ENCODE data around the gene SPOCD1.

SPOCD1 gene

GRCh38 chr1:31801458-31801857 is 14.4 kb downstream of the SPOCD1 start:
- H3K9me3 Mint-ChIP-seq, result no peaks in the 10 kb centered on the region
- peaks cover 56% of the 10 kb centered on the region for H3K27me3 Mint-ChIP-seq
- H3K27ac Mint-ChIP-seq, result no peak overlapping the region
- peaks cover 8% of the 10 kb centered on the region for H3K4me1 Mint-ChIP-seq
- no peaks in the 10 kb centered on the region for H3K36me3 Mint-ChIP-seq
- DNase-seq, result no peak
- CTCF ChIA-PET, result no interaction called here
- no peak overlapping the region for H3K4me3 Mint-ChIP-seq

- CTCF ChIA-PET, result interaction anchor here (1.0 kb wide), 1 partner anchor 163 kb away, joined by 4 read pairs; no protein-coding TSS in a partner anchor
- Mint-ChIP-seq H3K27me3 (peaks cover 65% of the 10 kb centered on the region), H3K27ac (no peak overlapping the region), H3K36me3 (no peaks in the 10 kb centered on the region), H3K4me3 (no peak overlapping the region), H3K9me3 (no peaks in the 10 kb centered on the region), H3K4me1 (peaks cover 8% of the 10 kb centered on the region)
- DNase-seq, result no peak
These were observed 15.2 kb downstream of the SPOCD1 start for GRCh38 chr1:31800674-31800967.

GRCh38 chr1:31799895-31800673 is 15.7 kb downstream of the SPOCD1 start:
- peaks cover 66% of the 10 kb centered on the region for H3K27me3 Mint-ChIP-seq
- no peaks in the 10 kb centered on the region for H3K9me3 Mint-ChIP-seq
- no peaks in the 10 kb centered on the region for H3K36me3 Mint-ChIP-seq
- CTCF ChIA-PET, result interaction anchor here (0.8 to 1.5 kb wide), 3 partner anchors 12 to 165 kb away, joined by 3 to 4 read pairs (median 4); no protein-coding TSS in a partner anchor
- no peak for DNase-seq
- H3K4me1 Mint-ChIP-seq, result peaks cover 8% of the 10 kb centered on the region
- no peak overlapping the region for H3K27ac Mint-ChIP-seq
- no peak overlapping the region for H3K4me3 Mint-ChIP-seq

GRCh38 chr1:31799196-31799894 is 16.5 kb downstream of the SPOCD1 start:
- H3K27ac Mint-ChIP-seq, result no peak overlapping the region
- H3K27me3 Mint-ChIP-seq, result peaks cover 67% of the 10 kb centered on the region
- no peaks in the 10 kb centered on the region for H3K36me3 Mint-ChIP-seq
- peaks cover 8% of the 10 kb centered on the region for H3K4me1 Mint-ChIP-seq
- H3K4me3 Mint-ChIP-seq, result no peak overlapping the region
- no peaks in the 10 kb centered on the region for H3K9me3 Mint-ChIP-seq
- DNase-seq, result no peak
- CTCF ChIA-PET, result interaction anchor here (0.8 to 2.7 kb wide), 4 partner anchors 10 to 166 kb away, joined by 3 to 16 read pairs (median 4); partner anchors contain the start of gene SPOCD1

- no peaks in the 10 kb centered on the region for H3K9me3 Mint-ChIP-seq
- no peak overlapping the region for H3K4me3 Mint-ChIP-seq
- peaks cover 8% of the 10 kb centered on the region for H3K4me1 Mint-ChIP-seq
- no peak overlapping the region for H3K27ac Mint-ChIP-seq
- no peak for DNase-seq
- CTCF ChIA-PET, result interaction anchor here (0.8 to 2.7 kb wide), 4 partner anchors 9 to 167 kb away, joined by 3 to 16 read pairs (median 4); partner anchors contain the start of gene SPOCD1
- H3K27me3 Mint-ChIP-seq, result peaks cover 64% of the 10 kb centered on the region
- H3K36me3 Mint-ChIP-seq, result no peaks in the 10 kb centered on the region
These were observed 17.2 kb downstream of the SPOCD1 start for GRCh38 chr1:31798433-31799195.

DNA sequence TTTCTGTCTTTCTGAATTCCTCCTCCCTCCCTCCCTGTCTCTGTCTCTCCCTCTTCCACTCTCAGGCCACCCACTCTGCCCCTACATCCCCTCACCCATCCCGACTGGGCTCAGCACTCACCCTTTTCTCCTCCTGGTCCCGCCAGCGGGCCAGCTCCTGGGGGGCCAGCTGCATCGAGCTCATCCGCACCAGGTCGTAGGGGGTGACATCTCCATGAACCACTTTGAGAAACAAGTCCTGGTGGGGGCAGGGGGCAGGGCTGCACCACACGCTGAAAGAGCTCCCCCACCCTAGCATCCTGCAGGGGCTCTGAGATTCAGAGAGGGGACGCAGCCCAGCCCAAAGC is 17.8 kb downstream of the SPOCD1 start:
- H3K4me1 Mint-ChIP-seq, result peaks cover 8% of the 10 kb centered on the region
- no peak overlapping the region for H3K27ac Mint-ChIP-seq
- no peak overlapping the region for H3K4me3 Mint-ChIP-seq
- no peak for DNase-seq
- H3K27me3 Mint-ChIP-seq, result peaks cover 64% of the 10 kb centered on the region
- H3K36me3 Mint-ChIP-seq, result no peaks in the 10 kb centered on the region
- no peaks in the 10 kb centered on the region for H3K9me3 Mint-ChIP-seq
- CTCF ChIA-PET, result interaction anchor here (1.5 to 2.7 kb wide), 2 partner anchors 9 to 17 kb away, joined by 5 to 16 read pairs; partner anchors contain the start of gene SPOCD1

GRCh38 chr1:31797216-31797615 is 18.6 kb downstream of the SPOCD1 start:
- Mint-ChIP-seq H3K4me1 (peaks cover under 1% of the 10 kb centered on the region), H3K4me3 (no peak overlapping the region), H3K27me3 (peaks cover 66% of the 10 kb centered on the region), H3K36me3 (no peaks in the 10 kb centered on the region), H3K27ac (no peak overlapping the region), H3K9me3 (no peaks in the 10 kb centered on the region)
- CTCF ChIA-PET, result interaction anchor here (2.7 kb wide), 1 partner anchor 8 kb away, joined by 16 read pairs; no protein-coding TSS in a partner anchor
- no peak for DNase-seq

- no peaks in the 10 kb centered on the region for H3K9me3 Mint-ChIP-seq
- H3K36me3 Mint-ChIP-seq, result no peaks in the 10 kb centered on the region
- H3K27ac Mint-ChIP-seq, result no peak overlapping the region
- no peaks in the 10 kb centered on the region for H3K4me1 Mint-ChIP-seq
- no peak overlapping the region for H3K4me3 Mint-ChIP-seq
- no peak for DNase-seq
- CTCF ChIA-PET, result interaction anchor here (2.7 kb wide), 1 partner anchor 8 kb away, joined by 16 read pairs; no protein-coding TSS in a partner anchor
- peaks cover 69% of the 10 kb centered on the region for H3K27me3 Mint-ChIP-seq
These were observed 19.1 kb downstream of the SPOCD1 start for GRCh38 chr1:31796707-31797106.

DNA sequence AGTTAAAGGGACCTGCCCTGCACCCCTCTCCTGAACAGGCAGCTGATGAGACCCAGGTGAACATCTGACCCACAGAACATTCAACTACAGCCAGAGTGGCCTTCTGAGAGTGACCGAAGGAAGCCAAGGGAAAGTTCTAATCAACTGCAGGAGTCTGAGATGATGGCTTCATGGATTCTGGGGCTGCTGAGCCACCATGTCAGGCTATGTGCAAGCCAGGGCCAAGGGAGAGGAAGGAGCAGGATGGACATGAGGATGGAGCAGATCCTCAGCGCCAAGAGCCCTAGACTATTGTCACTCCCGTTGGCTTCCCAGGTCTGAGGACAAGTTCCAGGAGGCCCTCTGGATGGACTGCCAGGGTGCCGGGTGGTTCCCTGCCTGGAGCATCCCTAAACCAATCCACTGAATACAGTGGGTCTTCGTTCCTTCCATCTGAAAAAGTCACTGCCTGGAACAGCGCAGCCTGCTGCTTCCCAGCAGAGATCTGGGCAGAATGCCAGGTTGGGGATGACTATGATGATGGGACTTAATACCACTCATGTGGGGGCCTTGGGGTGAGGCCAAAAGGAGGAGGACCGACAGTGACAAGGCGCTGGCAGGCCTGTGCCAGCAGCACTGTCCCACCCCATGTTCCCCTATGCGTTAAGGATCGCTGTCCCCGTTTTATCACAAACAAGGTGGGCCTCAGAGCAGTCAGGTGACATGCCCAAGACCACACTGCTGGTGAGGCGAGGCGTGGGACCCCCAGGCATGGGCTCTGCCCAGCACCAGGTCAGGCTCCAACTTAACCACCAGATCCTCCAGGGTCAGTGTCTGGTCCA is 19.8 kb downstream of the SPOCD1 start:
- Mint-ChIP-seq H3K4me1 (no peaks in the 10 kb centered on the region), H3K36me3 (no peaks in the 10 kb centered on the region), H3K4me3 (no peak overlapping the region), H3K27ac (no peak overlapping the region), H3K9me3 (no peaks in the 10 kb centered on the region), H3K27me3 (peaks cover 72% of the 10 kb centered on the region)
- CTCF ChIA-PET, result no interaction called here
- DNase-seq, result no peak

GRCh38 chr1:31795096-31795675 is 20.6 kb downstream of the SPOCD1 start:
- Mint-ChIP-seq H3K36me3 (no peaks in the 10 kb centered on the region), H3K9me3 (no peaks in the 10 kb centered on the region), H3K27me3 (peaks cover 70% of the 10 kb centered on the region), H3K4me1 (no peaks in the 10 kb centered on the region), H3K4me3 (no peak overlapping the region), H3K27ac (no peak overlapping the region)
- CTCF ChIA-PET, result no interaction called here
- peak; percentile 10 for DNase-seq

- Mint-ChIP-seq H3K4me3 (no peak overlapping the region), H3K27me3 (peaks cover 66% of the 10 kb centered on the region), H3K36me3 (no peaks in the 10 kb centered on the region), H3K27ac (no peak overlapping the region), H3K9me3 (no peaks in the 10 kb centered on the region), H3K4me1 (peaks cover 5% of the 10 kb centered on the region)
- peak; percentile 20 for DNase-seq
- CTCF ChIA-PET, result no interaction called here
These were observed 22.1 kb downstream of the SPOCD1 start for GRCh38 chr1:31793586-31794285.

DNA sequence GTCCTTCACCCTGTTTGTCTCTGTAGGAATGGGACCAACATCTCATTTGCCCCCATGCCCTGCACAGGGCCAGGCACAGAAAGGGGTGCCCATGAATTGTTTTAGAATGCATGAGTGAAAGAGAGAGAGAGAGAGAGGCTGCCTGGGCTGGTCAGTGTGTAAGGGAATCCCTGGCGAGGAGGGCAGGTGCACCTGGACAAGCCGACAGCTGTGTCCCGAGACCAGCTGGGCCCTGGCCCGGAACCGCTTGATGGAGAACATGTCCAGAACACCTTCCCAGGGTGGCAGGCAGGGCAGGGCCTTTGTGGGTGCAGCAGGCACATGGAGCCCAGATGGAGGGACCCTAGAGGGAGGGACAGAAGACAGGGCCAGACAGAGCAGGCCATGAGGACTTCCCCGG is 22.7 kb downstream of the SPOCD1 start:
- H3K27ac Mint-ChIP-seq, result no peak overlapping the region
- DNase-seq, result peak; percentile 10
- no peaks in the 10 kb centered on the region for H3K36me3 Mint-ChIP-seq
- H3K4me3 Mint-ChIP-seq, result no peak overlapping the region
- peaks cover 7% of the 10 kb centered on the region for H3K4me1 Mint-ChIP-seq
- CTCF ChIA-PET, result interaction anchor here (0.8 kb wide), 1 partner anchor 11 kb away, joined by 4 read pairs; no protein-coding TSS in a partner anchor
- no peaks in the 10 kb centered on the region for H3K9me3 Mint-ChIP-seq
- H3K27me3 Mint-ChIP-seq, result peaks cover 62% of the 10 kb centered on the region

GRCh38 chr1:31792541-31792940 is 23.3 kb downstream of the SPOCD1 start:
- Mint-ChIP-seq H3K27ac (no peak overlapping the region), H3K36me3 (no peaks in the 10 kb centered on the region), H3K27me3 (peaks cover 61% of the 10 kb centered on the region), H3K4me1 (peaks cover 12% of the 10 kb centered on the region), H3K4me3 (no peak overlapping the region), H3K9me3 (no peaks in the 10 kb centered on the region)
- CTCF ChIA-PET, result interaction anchor here (0.8 kb wide), 1 partner anchor 11 kb away, joined by 4 read pairs; no protein-coding TSS in a partner anchor
- DNase-seq, result peak; percentile 14

All from activated naive CD4-positive, alpha-beta T cell treated with anti-CD3 and anti-CD28 coated beads, Interleukin-2, amount 10 ng/mL, durations not matched to agents 7 days and 5 days (primary cell).